Measurements from ENCODE around the gene EPHB4. TPM values are rescaled to one million over a fixed set of nuclear protein-coding genes. Genes with fewer than 3 reads are reported as not detected.
"Not testable (repeated sequence)": the region's sequence is repeated elsewhere in the genome, so short reads cannot be mapped to it uniquely, and the experiment has no call there.

Gene EPHB4
- total RNA-seq, 2 experiments from 2014 or later: 0.60 TPM

- ChIA-PET CTCF (no interaction called here), POLR2A (interaction anchor here (1.4 kb wide), 1 partner anchor 11 kb away, joined by 4 read pairs; the partner anchor contains the start of gene SRRT)
- no peak for DNase-seq
- H3K27ac Mint-ChIP-seq: no peak overlapping the region
- no peaks in the 10 kb centered on the region for H3K9me3 Mint-ChIP-seq
- H3K4me1 Mint-ChIP-seq: peaks cover 18% of the 10 kb centered on the region
- H3K4me3 Mint-ChIP-seq: no peak overlapping the region
- H3K36me3 Mint-ChIP-seq (ENCODE audit: low read depth): peaks cover 40% of the 10 kb centered on the region
- H3K27me3 Mint-ChIP-seq: no peaks in the 10 kb centered on the region
Measured at GRCh38 chr7:100864263-100864845, 37.0 kb upstream of the EPHB4 start.

DNA sequence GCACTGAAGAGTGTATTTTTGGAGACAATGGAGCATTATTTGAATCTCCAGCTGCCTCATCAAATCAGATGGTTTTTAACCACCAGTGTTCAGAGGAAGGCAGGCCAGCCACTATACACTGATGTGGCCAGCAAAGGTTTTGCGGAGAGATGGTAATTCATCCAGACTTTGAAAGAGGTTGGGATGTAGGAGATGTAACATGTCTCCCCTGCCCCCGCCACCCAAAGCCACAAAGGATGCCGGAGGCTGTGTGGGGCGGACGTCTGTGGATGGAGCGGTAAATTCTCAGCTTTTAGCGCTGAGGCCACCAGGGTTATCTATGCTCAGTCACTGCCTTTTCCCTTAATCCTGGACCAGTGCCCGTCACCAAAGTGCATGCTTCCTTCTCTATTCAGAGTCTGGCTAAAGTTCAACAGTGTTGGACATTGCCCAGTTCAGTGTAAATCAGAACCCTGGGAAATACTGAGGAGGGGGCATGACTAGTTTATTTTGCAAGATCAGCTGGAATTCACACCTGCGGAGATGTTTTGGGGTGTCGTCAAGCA, 36.2 kb upstream of the EPHB4 start:
- no peak for DNase-seq
- Mint-ChIP-seq H3K27ac (no peak overlapping the region), H3K4me3 (no peak overlapping the region), H3K36me3 (ENCODE audit: low read depth) (peaks cover 41% of the 10 kb centered on the region), H3K4me1 (peaks cover 18% of the 10 kb centered on the region), H3K27me3 (no peaks in the 10 kb centered on the region), H3K9me3 (no peaks in the 10 kb centered on the region)
- CTCF ChIA-PET: interaction anchor here (2.6 kb wide), 1 partner anchor 11 kb away, joined by 8 read pairs; the partner anchor contains the start of gene SLC12A9
- POLR2A ChIA-PET: interaction anchor here (1.4 kb wide), 1 partner anchor 11 kb away, joined by 4 read pairs; the partner anchor contains the start of gene SRRT

GRCh38 chr7:100861616-100861985, 34.3 kb upstream of the EPHB4 start:
- H3K36me3 Mint-ChIP-seq (ENCODE audit: low read depth): peaks cover 47% of the 10 kb centered on the region
- CTCF ChIA-PET: interaction anchor here (2.6 kb wide), 1 partner anchor 10 kb away, joined by 8 read pairs; the partner anchor contains the start of gene SLC12A9
- no peak overlapping the region for H3K4me3 Mint-ChIP-seq
- POLR2A ChIA-PET: interaction anchor here (2.0 kb wide), 1 partner anchor 13 kb away, joined by 7 read pairs; the partner anchor contains the start of gene SRRT
- no peaks in the 10 kb centered on the region for H3K9me3 Mint-ChIP-seq
- no peaks in the 10 kb centered on the region for H3K27me3 Mint-ChIP-seq
- H3K27ac Mint-ChIP-seq: no peak overlapping the region
- H3K4me1 Mint-ChIP-seq: peaks cover 3% of the 10 kb centered on the region
- DNase-seq: no peak

- Mint-ChIP-seq H3K4me1 (no peaks in the 10 kb centered on the region), H3K9me3 (no peaks in the 10 kb centered on the region), H3K27me3 (no peaks in the 10 kb centered on the region), H3K27ac (no peak overlapping the region), H3K4me3 (no peak overlapping the region), H3K36me3 (ENCODE audit: low read depth) (peaks cover 47% of the 10 kb centered on the region)
- DNase-seq: no peak
- CTCF ChIA-PET: interaction anchor here (2.6 kb wide), 1 partner anchor 9 kb away, joined by 8 read pairs; the partner anchor contains the start of gene SLC12A9
- POLR2A ChIA-PET: interaction anchor here (2.0 kb wide), 1 partner anchor 14 kb away, joined by 7 read pairs; the partner anchor contains the start of gene SRRT
Measured at GRCh38 chr7:100860702-100861615, 33.6 kb upstream of the EPHB4 start.

- H3K9me3 Mint-ChIP-seq: no peaks in the 10 kb centered on the region
- H3K4me1 Mint-ChIP-seq: no peaks in the 10 kb centered on the region
- DNase-seq: no peak
- peaks cover 44% of the 10 kb centered on the region for H3K36me3 Mint-ChIP-seq (ENCODE audit: low read depth)
- ChIA-PET POLR2A (no interaction called here), CTCF (no interaction called here)
- H3K4me3 Mint-ChIP-seq: no peak overlapping the region
- no peaks in the 10 kb centered on the region for H3K27me3 Mint-ChIP-seq
- no peak overlapping the region for H3K27ac Mint-ChIP-seq
Measured at GRCh38 chr7:100859856-100860255, 32.5 kb upstream of the EPHB4 start.

DNA sequence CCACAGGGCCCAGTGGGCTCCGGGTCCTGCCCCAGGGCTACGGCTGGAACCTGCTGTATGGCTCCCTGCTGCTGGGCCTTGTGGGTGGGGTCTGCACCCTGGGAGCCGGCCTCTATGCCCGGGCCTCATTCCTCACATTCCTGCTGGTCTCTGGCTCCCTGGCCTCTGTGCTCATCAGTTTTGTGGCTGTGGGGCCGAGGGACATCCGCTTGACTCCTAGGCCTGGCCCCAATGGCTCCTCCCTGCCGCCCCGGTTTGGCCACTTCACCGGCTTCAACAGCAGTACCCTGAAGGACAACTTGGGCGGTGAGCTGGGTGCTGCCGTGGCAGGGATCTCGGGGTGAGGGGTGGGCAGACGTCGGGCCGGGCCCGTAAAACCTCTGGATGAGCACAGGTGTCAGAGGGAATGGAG, 29.6 kb upstream of the EPHB4 start:
- peaks cover 28% of the 10 kb centered on the region for H3K36me3 Mint-ChIP-seq (ENCODE audit: low read depth)
- no peak for DNase-seq
- H3K9me3 Mint-ChIP-seq: no peaks in the 10 kb centered on the region
- ChIA-PET CTCF (interaction anchor here (0.6 to 1.3 kb wide), 3 partner anchors 58 to 224 kb away, joined by 3 to 5 read pairs (median 4); no protein-coding TSS in a partner anchor), POLR2A (interaction anchor here (2.7 kb wide), 1 partner anchor 18 kb away, joined by 13 read pairs; the partner anchor contains the start of gene SRRT)
- H3K27ac Mint-ChIP-seq: no peak overlapping the region
- no peak overlapping the region for H3K4me3 Mint-ChIP-seq
- peaks cover 17% of the 10 kb centered on the region for H3K4me1 Mint-ChIP-seq
- H3K27me3 Mint-ChIP-seq: no peaks in the 10 kb centered on the region

DNA sequence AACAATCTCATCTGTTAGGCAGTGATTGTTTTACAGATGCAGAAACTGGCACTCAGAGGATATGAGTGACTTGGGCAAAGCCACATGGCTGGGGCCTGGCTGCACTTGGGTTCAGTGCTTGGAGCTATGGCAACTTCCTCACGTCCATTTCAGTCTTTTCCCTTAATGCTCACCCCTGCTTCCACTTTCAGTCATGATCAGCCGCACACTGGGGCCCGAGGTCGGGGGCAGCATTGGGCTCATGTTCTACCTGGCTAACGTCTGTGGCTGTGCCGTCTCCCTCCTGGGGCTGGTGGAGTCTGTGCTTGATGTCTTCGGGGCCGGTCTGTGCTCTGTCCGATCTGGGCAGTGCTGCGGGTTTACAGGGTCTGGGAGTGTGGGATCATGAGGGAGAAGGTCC, 28.2 kb upstream of the EPHB4 start:
- Mint-ChIP-seq H3K4me3 (no peak overlapping the region), H3K36me3 (ENCODE audit: low read depth) (peaks cover 21% of the 10 kb centered on the region), H3K27ac (no peak overlapping the region), H3K9me3 (no peaks in the 10 kb centered on the region), H3K4me1 (peaks cover 20% of the 10 kb centered on the region), H3K27me3 (no peaks in the 10 kb centered on the region)
- DNase-seq: no peak
- POLR2A ChIA-PET: interaction anchor here (1.0 to 2.7 kb wide), 2 partner anchors 20 to 149 kb away, joined by 3 to 13 read pairs; partner anchors contain the start of genes POP7 and SRRT
- CTCF ChIA-PET: interaction anchor here (6.0 kb wide), 1 partner anchor 55 kb away, joined by 141 read pairs; no protein-coding TSS in a partner anchor

GRCh38 chr7:100854899-100855298, 27.6 kb upstream of the EPHB4 start:
- not testable (repeated sequence) for H3K4me3 Mint-ChIP-seq

DNA sequence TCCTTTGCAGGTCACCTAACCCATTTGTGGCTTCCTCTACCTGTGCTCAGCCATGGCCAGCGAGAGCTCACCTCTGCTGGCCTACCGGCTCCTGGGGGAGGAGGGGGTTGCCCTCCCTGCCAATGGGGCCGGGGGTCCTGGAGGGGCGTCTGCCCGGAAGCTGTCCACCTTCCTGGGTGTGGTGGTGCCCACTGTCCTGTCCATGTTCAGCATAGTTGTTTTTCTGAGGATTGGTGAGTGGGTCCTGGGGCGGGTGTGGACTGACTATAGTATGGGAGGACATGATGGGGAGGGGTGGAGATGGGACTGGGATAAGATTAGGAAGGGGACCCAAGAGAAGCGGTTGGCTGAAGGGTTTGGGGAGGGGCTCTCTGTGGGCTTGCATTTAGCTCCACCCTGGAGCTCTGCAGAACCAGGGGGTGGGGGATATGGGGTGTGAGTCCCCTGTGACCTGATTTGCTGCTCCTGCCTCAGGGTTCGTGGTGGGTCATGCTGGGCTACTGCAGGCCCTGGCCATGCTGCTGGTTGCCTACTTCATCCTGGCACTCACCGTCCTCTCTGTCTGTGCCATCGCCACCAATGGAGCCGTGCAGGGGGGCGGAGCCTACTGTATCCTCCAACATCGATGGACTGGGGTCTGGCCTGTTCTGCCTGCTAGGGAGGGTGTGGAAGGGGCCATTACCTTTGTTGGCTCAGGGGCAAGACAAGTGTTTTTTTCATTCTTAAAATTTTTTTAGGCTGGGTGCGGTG, 27.0 kb upstream of the EPHB4 start:
- H3K27me3 Mint-ChIP-seq: no peaks in the 10 kb centered on the region
- peak overlapping the region; percentile 93 for H3K4me3 Mint-ChIP-seq
- no peak for DNase-seq
- POLR2A ChIA-PET: interaction anchor here (0.6 to 4.2 kb wide), 6 partner anchors 21 to 166 kb away, joined by 3 to 38 read pairs (median 4); partner anchors contain the start of genes MUC17, POP7, SRRT and UFSP1
- CTCF ChIA-PET: interaction anchor here (1.2 to 6.9 kb wide), 4 partner anchors 18 to 1558 kb away, joined by 3 to 141 read pairs (median 52); partner anchors contain the start of gene POP7
- peaks cover 9% of the 10 kb centered on the region for H3K36me3 Mint-ChIP-seq (ENCODE audit: low read depth)
- no peaks in the 10 kb centered on the region for H3K9me3 Mint-ChIP-seq
- H3K4me1 Mint-ChIP-seq: peaks cover 20% of the 10 kb centered on the region
- no peak overlapping the region for H3K27ac Mint-ChIP-seq

More at GRCh38 chr7:100854899-100855298, 27.6 kb upstream of the EPHB4 start:
- not testable (repeated sequence) for H3K27ac Mint-ChIP-seq, H3K27me3 Mint-ChIP-seq, DNase-seq, H3K9me3 Mint-ChIP-seq
- ChIA-PET POLR2A (interaction anchor here (1.0 to 4.2 kb wide), 2 partner anchors 20 to 149 kb away, joined by 3 to 38 read pairs; partner anchors contain the start of genes POP7 and SRRT), CTCF (interaction anchor here (6.0 kb wide), 1 partner anchor 54 kb away, joined by 141 read pairs; no protein-coding TSS in a partner anchor)
- Mint-ChIP-seq H3K4me1 (peaks cover 20% of the 10 kb centered on the region), H3K36me3 (ENCODE audit: low read depth) (peaks cover 15% of the 10 kb centered on the region)

DNA sequence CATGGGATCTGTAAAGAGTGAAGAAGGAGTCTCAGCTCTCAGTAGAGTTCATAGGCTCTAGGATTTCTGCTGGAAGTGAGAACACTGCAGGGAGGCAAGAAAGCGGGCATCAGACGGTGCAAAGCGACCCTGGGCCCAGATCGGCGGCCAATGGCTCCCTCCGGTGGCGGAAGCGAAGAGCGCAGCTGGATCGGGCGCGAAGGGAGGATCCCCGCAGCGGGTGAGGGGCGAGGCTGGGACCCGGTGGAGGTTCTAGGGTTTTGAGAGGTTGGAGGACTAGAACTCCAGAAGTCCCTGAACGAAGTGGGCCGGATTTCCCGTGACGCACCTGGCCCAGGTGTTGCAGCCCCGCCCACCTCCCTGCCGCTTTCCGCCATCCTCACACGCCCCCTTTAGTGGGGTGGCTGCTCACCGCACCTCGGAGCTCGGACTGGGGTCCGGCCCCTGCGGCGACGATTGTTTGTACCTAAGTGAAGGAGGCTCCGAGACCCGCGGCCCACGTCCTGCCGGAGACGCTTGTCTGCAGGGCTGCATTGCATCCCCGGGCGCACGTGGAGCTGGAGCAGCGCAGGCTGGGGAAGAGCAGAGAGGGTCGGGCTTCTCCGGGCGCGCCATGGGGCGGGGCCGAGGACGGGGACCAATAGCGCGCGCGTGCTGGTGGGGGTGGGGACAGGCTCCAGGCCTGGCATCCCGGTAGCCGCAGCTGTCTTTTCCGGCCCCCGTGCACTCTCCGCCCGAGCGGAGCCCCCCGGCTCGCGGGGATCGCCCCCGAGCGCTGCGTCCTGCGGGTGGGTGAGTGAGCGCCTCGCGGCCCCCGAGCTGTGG, 24.9 kb upstream of the EPHB4 start, which contains the start of gene SLC12A9:
Gene SLC12A9, plus strand, starts transcription at position 666 of the 825 bp plus-strand sequence. CDS start 1,485 bp downstream, outside the sequence.
- Mint-ChIP-seq H3K9me3 (no peaks in the 10 kb centered on the region), H3K27me3 (no peaks in the 10 kb centered on the region), H3K36me3 (ENCODE audit: low read depth) (peaks cover 6% of the 10 kb centered on the region), H3K27ac (peak within 1 kb of the TSS; percentile 49), H3K4me1 (peaks cover 20% of the 10 kb centered on the region), H3K4me3 (peak within 1 kb of the TSS; percentile 93)
- DNase-seq: peak; percentile 88
- ChIA-PET POLR2A (interaction anchor here (0.7 to 4.2 kb wide), 12 partner anchors 9 to 218 kb away, joined by 3 to 38 read pairs (median 6); partner anchors contain the start of genes POP7, SRRT and UFSP1), CTCF (interaction anchor here (0.5 to 6.9 kb wide), 29 partner anchors 10 to 424 kb away, joined by 3 to 141 read pairs (median 4); partner anchors contain the start of genes FBXO24, GIGYF1, LRCH4 and POP7)

DNA sequence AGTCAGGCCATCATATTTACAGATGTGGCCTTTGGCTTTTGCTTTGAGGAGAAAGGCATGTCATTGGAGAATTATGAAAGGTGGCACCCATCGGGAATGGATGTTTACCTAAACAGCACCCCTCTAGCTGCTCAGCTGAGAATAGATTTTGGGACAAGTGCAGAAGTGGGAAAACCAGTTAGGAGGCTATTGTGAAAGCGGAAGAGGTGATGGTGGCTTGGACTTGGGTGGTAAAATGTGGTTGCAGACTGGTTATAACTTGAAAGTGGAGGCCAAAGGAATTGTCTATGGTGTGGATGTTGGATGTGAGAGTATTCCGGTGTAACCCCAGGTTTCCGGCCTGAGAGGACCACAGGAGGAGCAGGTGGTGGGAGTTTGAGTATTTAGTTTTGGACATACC, 20.0 kb upstream of the EPHB4 start:
- Mint-ChIP-seq H3K4me3 (no peak overlapping the region), H3K36me3 (ENCODE audit: low read depth) (no peaks in the 10 kb centered on the region)
- POLR2A ChIA-PET: no interaction called here

More for the DNA sequence above, 20.0 kb upstream of the EPHB4 start:
- Mint-ChIP-seq H3K27me3 (no peaks in the 10 kb centered on the region), H3K9me3 (no peaks in the 10 kb centered on the region), H3K4me1 (peaks cover 5% of the 10 kb centered on the region), H3K27ac (no peak overlapping the region)
- DNase-seq: no peak
- CTCF ChIA-PET: no interaction called here
